ENCODE results near the gene ZNF554.
"Not testable (repeated sequence)": the region's sequence is repeated elsewhere in the genome, so short reads cannot be mapped to it uniquely, and the experiment has no call there.

ZNF554 gene

DNA sequence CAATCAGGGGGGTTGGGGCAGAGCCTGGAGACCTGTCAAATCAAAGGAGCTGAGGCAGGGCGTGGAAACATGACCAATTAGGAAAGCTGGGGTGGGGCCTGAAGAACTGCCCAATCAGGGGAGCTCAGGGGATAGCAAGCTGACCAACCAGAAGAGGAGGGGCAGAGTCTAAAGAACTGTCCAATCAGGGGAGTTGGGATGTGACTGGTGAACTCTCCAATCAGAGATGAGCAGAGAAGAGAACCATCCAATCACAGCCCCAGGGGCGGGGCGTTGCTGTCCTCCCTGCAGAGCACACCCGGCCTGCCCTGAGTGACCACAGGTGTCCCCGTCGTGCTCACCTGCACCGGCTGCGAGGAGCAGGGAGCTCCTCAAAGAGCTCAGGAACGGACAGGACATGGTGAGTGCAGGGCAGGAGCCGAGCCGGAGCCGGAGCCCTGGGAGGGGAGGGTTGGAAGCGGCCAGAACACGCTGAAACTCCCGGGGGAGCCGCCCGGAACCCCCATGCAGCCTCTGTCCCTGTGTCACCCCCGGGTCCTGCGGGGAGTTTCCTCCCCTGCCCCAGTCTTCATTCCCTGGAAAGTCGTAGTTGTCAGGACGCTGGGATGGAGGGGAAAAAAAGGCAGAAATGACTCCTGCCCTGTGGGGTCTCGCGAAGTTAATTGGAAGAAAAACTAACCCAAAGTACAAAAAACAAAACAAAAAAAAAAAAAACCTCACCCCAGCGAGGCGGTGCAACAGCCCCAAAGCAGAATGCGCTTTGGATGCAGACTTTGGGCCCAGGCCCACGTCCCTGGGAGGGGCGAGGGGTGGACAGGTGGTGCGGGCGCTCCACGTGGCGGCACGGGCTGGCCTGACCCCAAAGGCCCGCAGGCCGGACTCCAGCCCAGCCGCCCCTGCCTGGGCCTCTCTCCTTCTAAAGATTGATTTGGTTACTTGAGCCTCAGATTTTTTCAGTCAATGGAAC lies 47.6 kb downstream of the ZNF554 start, which contains the start of gene ZNF556:
ZNF556 (plus strand) TSS at position 311 of the 967 bp plus-strand sequence; CDS start at position 398, 87 bp downstream.
- no peak for DNase-seq (ENCODE audit: low read depth)

GRCh38 chr19:2869618-2870017 lies 50.0 kb downstream of the ZNF554 start:
- DNase-seq (ENCODE audit: low read depth), result no peak

- not testable (repeated sequence) for DNase-seq (ENCODE audit: low read depth)
Measured at GRCh38 chr19:2872175-2872574, 52.5 kb downstream of the ZNF554 start.

DNA sequence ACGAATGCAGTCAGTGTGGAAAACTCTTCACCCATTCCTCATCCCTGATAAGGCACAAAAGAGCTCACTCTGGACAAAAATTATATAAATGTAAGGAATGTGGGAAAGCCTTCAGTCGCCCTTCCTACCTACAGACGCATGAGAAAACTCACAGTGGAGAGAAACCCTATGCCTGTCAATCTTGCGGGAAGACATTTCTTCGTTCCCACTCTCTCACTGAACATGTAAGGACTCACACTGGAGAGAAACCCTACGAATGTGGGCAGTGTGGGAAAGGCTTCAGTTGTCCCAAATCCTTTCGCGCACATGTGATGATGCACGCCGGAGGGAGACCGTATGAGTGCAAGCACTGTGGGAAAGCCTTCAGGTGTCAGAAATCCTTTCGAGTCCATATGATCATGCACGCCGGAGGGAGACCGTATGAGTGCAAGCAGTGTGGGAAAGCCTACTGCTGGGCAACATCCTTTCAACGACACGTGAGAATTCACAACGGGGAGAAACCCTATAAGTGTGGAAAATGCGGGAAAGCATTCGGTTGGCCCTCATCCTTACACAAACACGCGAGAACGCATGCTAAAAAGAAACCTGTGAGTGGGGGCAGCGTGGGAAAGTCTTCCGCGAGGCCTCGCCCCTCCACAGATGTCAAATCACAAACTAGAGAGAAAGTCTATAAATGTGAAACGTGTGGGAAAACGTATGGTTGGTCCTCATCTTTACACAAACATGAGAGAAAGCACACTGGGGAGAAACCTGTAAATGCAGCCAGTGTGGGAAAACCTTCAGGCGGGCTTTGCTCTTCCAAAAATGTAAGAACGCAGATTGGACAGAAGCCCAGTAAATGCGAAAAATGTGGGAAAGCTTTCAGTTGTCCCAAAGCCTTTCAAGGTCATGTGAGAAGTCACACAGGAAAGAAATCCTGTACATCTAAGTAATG lies 58.0 kb downstream of the ZNF554 start:
- no peak for DNase-seq (ENCODE audit: low read depth)

GRCh38 chr19:2883686-2884439 lies 64.2 kb downstream of the ZNF554 start:
- DNase-seq (ENCODE audit: low read depth), result no peak

- no peak for DNase-seq (ENCODE audit: low read depth)
Measured at GRCh38 chr19:2885736-2886135, 66.1 kb downstream of the ZNF554 start.
